ENCODE data around the gene SLC2A14.
"Not testable (repeated sequence)": the region's sequence is repeated elsewhere in the genome, so short reads cannot be mapped to it uniquely, and the experiment has no call there.

GRCh38 chr12:7862301-7862700 is 10.4 kb downstream of the SLC2A14 start:
- not testable (repeated sequence) for TF ChIP-seq POLR2AphosphoS5 (IDR thresholded peaks at IDR 0.05; ENCODE audit: low read depth); CTCF (IDR thresholded peaks at IDR 0.05; ENCODE audit: insufficient read depth, low read length)
- TF ChIP-seq, protein P1, sequence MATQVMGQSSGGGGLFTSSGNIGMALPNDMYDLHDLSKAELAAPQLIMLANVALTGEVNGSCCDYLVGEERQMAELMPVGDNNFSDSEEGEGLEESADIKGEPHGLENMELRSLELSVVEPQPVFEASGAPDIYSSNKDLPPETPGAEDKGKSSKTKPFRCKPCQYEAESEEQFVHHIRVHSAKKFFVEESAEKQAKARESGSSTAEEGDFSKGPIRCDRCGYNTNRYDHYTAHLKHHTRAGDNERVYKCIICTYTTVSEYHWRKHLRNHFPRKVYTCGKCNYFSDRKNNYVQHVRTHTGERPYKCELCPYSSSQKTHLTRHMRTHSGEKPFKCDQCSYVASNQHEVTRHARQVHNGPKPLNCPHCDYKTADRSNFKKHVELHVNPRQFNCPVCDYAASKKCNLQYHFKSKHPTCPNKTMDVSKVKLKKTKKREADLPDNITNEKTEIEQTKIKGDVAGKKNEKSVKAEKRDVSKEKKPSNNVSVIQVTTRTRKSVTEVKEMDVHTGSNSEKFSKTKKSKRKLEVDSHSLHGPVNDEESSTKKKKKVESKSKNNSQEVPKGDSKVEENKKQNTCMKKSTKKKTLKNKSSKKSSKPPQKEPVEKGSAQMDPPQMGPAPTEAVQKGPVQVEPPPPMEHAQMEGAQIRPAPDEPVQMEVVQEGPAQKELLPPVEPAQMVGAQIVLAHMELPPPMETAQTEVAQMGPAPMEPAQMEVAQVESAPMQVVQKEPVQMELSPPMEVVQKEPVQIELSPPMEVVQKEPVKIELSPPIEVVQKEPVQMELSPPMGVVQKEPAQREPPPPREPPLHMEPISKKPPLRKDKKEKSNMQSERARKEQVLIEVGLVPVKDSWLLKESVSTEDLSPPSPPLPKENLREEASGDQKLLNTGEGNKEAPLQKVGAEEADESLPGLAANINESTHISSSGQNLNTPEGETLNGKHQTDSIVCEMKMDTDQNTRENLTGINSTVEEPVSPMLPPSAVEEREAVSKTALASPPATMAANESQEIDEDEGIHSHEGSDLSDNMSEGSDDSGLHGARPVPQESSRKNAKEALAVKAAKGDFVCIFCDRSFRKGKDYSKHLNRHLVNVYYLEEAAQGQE (IDR thresholded peaks at IDR 0.05; ENCODE audit: insufficient replicate concordance, low read depth): not testable (repeated sequence)
